ENCODE data around the gene DNM1. TPM values are rescaled to one million over a fixed set of nuclear protein-coding genes. Genes with fewer than 3 reads are reported as not detected.
A peak's percentile ranks its signal among the peaks of the same experiment; 100 is the strongest.

DNM1 gene
- total and polyA plus RNA-seq, 2 of the 8 experiments (the other 6 are each of a cell fraction or from before 2014, with no cell fraction given) = 34.3 to 62.7 TPM

GRCh38 chr9:128251732-128252100 lies 48.5 kb downstream of the DNM1 start:
- H3K27me3 ChIP-seq (replicated peaks in 1 of 4; ENCODE audit: control insufficient read depth in 3 of 4, extremely low read depth in 1 of 4, insufficient read depth in 3 of 4, low read length in 3 of 4) = no peaks in the 10 kb centered on the region; a peak in 1 of 7 replicates
- no peak overlapping the region for H3K14ac ChIP-seq (ENCODE audit: insufficient read length)
- H3K79me2 ChIP-seq (ENCODE audit: control insufficient read depth in 1 of 2, insufficient read depth in 2 of 2, low read length in 2 of 2) = peaks cover 0 to 7% of the 10 kb centered on the region in 2 experiments; a peak in 1 of 4 replicates
- no peak overlapping the region for H3K56ac ChIP-seq (replicated peaks; ENCODE audit: insufficient read length, low read depth, low read length)
- FAIRE-seq (no peak), DNase-seq (ENCODE audit: low read depth in 1 of 2, low spot score in 2 of 2) (no peak)
- 0 out of 2 replicates have a peak overlapping the region, but pooled peaks have one; percentile 24 for H2AK5ac ChIP-seq (ENCODE audit: low read depth, low read length)
- no peak overlapping the region for H2BK5ac ChIP-seq (ENCODE audit: low read depth, low read length)
- peaks cover 0 to 3% (median 0%) of the 10 kb centered on the region in 4 experiments; a peak in 2 of 8 replicates for H3K36me3 ChIP-seq (ENCODE audit: control insufficient read depth in 2 of 4, insufficient read depth in 4 of 4, low read length in 3 of 4)
- 87% methylated on average over 3 of the region's 3 CpGs; no CpG with 5 or more reads in 1 of the 2 experiments for WGBS, 2 experiments (ENCODE audit: extremely low coverage in 1 of 2, insufficient coverage in 1 of 2, insufficient read length in 1 of 2, insufficient replicate concordance in 2 of 2, low coverage in 1 of 2, low lambda C conversion rate in 2 of 2, missing lambda C conversion rate in 1 of 2)
- H2BK12ac ChIP-seq (ENCODE audit: low read depth, low read length) = no peak overlapping the region
- no peak overlapping the region for H4K8ac ChIP-seq (ENCODE audit: extremely low read depth, insufficient read depth, low read length)
- H2AFZ ChIP-seq (ENCODE audit: low read length) = no peak overlapping the region
- ChIA-PET CTCF (ENCODE audit: partially characterized antibody) (interaction anchor here (1.9 kb wide), 1 partner anchor 160 kb away, joined by 5 read pairs; no protein-coding TSS in a partner anchor), POLR2A (ENCODE audit: partially characterized antibody) (interaction anchor here (0.7 to 1.7 kb wide), 2 partner anchors 11 to 48 kb away, joined by 3 to 4 read pairs; no protein-coding TSS in a partner anchor)
- peaks cover 11% of the 10 kb centered on the region for H3K23me2 ChIP-seq (ENCODE audit: low read depth, low read length)
- H3K4me3 ChIP-seq (ENCODE audit: extremely low read depth in 1 of 4, insufficient read depth in 2 of 4, low read depth in 3 of 4, low read length in 4 of 4) = peak overlapping the region in 2 of 4 experiments; percentile 2 to 83; a peak in 3 of 8 replicates
- H4K91ac ChIP-seq (replicated peaks; ENCODE audit: insufficient read length, low read length) = no peak overlapping the region
- no peak overlapping the region for H4K5ac ChIP-seq (ENCODE audit: insufficient read length, low read depth, low read length)
- H3K18ac ChIP-seq (ENCODE audit: extremely low read depth, low read length) = no peak overlapping the region
- peaks cover 8% of the 10 kb centered on the region for H3K79me1 ChIP-seq (ENCODE audit: low read depth, low read length)
- no peak overlapping the region for H2BK15ac ChIP-seq (ENCODE audit: low read length)
- H3K27ac ChIP-seq (ENCODE audit: low read depth, low read length) = no peak overlapping the region
- no peaks in the 10 kb centered on the region for H3K9me3 ChIP-seq (ENCODE audit: insufficient read depth in 2 of 2, low read depth in 1 of 2, low read length in 1 of 2)
- H3K4me1 ChIP-seq (replicated peaks in 1 of 4; ENCODE audit: control insufficient read depth in 3 of 4, insufficient read depth in 4 of 4, low read length in 3 of 4) = peaks cover 0 to 7% (median 6%) of the 10 kb centered on the region in 4 experiments; a peak in 5 of 7 replicates
- peak overlapping the region; percentile 56 to 84 for H3K4me2 ChIP-seq (ENCODE audit: insufficient read depth in 1 of 2, low read depth in 2 of 2, low read length in 2 of 2)
- H2BK20ac ChIP-seq (ENCODE audit: low read length) = no peak overlapping the region
- no peak overlapping the region for H3K9ac ChIP-seq (replicated peaks in 1 of 4; ENCODE audit: extremely low read depth in 1 of 4, low read depth in 3 of 4, low read length in 3 of 4)
- no peak overlapping the region for H3K4ac ChIP-seq (replicated peaks; ENCODE audit: insufficient read length, low read depth, low read length)
- peaks cover 10 to 20% of the 10 kb centered on the region in 2 experiments for H4K20me1 ChIP-seq (replicated peaks in 1 of 2; ENCODE audit: control insufficient read depth in 1 of 2, insufficient read depth in 2 of 2, low read length in 2 of 2)
- H3K23ac ChIP-seq (ENCODE audit: insufficient read length) = no peak overlapping the region
- no peak overlapping the region for H2BK120ac ChIP-seq (replicated peaks; ENCODE audit: low read depth, low read length)
- TF ChIP-seq ATF2 (IDR thresholded peaks at IDR 0.05; ENCODE audit: low read length) = no peak
- TF ChIP-seq JUND (IDR thresholded peaks at IDR 0.05; ENCODE audit: low read length) = no peak
- no peak for TF ChIP-seq NRF1 (IDR thresholded peaks at IDR 0.05; ENCODE audit: low read depth, low read length)
- TF ChIP-seq HDAC6 (IDR thresholded peaks at IDR 0.05; ENCODE audit: low read depth, low read length) = no peak
- TF ChIP-seq KDM4A (IDR thresholded peaks at IDR 0.05; ENCODE audit: low read depth, low read length, severe bottlenecking) = no peak
- TF ChIP-seq RNF2 (IDR thresholded peaks at IDR 0.05; ENCODE audit: borderline replicate concordance, low read depth, low read length, missing control alignments, poor library complexity, severe bottlenecking) = no peak
- TF ChIP-seq PHF8 (conservative IDR thresholded peaks at IDR 0.05; ENCODE audit: low read depth, low read length) = no peak
- no peak for TF ChIP-seq SP2 (IDR thresholded peaks at IDR 0.05; ENCODE audit: low read length)
- no peak for TF ChIP-seq BACH1 (IDR thresholded peaks at IDR 0.05; ENCODE audit: low read length)
- TF ChIP-seq ASH2L (IDR thresholded peaks at IDR 0.05; ENCODE audit: low read length) = no peak
- TF ChIP-seq GTF2F1 (IDR thresholded peaks at IDR 0.05; ENCODE audit: borderline replicate concordance, low read depth, low read length) = no peak
- no peak for TF ChIP-seq SP1 (IDR thresholded peaks at IDR 0.05; ENCODE audit: low read depth, low read length)
- no peak for TF ChIP-seq TAF1 (IDR thresholded peaks at IDR 0.05; ENCODE audit: low read depth, low read length)
